K562 (cell line): ENCODE results near the gene YKT6. TPM values are rescaled to one million over a fixed set of nuclear protein-coding genes. Genes with fewer than 3 reads are reported as not detected.

Source experiments
- CBX5 ChIP-seq: IDR thresholded peaks from 2 replicates; pipeline ENCODE4 v1.6.1; 2014; ENCODE audit warnings: low read depth, borderline replicate concordance
- CLOCK ChIP-seq: fragments of 250-450 bp; sonication (Bioruptor Pico); IDR thresholded peaks from 2 replicates; pipeline ENCODE4 v1.4.0; 2020; ENCODE audit warnings: mild to moderate bottlenecking, moderate library complexity, borderline replicate concordance
- DACH1 ChIP-seq: fragments of 450-650 bp; IDR thresholded peaks from 2 replicates; pipeline ENCODE4 v1.6.1; 2018; ENCODE audit not compliant: partially characterized antibody
- EP400 ChIP-seq: fragments of 450-650 bp; IDR thresholded peaks from 2 replicates; pipeline ENCODE4 v1.6.1; 2017; ENCODE audit warnings: antibody characterized with exemption, mild to moderate bottlenecking, moderate library complexity
- GATAD2B ChIP-seq: fragments of 450-650 bp; IDR thresholded peaks from 2 replicates; pipeline ENCODE4 v1.6.1; 2017; ENCODE audit warnings: mild to moderate bottlenecking, borderline replicate concordance
- GTF2F1 ChIP-seq: IDR thresholded peaks from 2 replicates; pipeline ENCODE4 v1.6.1; 2011; ENCODE audit warnings: low read depth, low read length, improper control_type of control experiment
- HDAC1 ChIP-seq, 2 experiments: fragments of 450-650 bp; IDR thresholded peaks; 2 replicates each; pipeline ENCODE4 v1.6.1; 2016 to 2017; ENCODE audit warnings: inconsistent platforms in 1 of 2, mild to moderate bottlenecking in 1 of 2, moderate library complexity in 1 of 2
- HEY1 ChIP-seq: fragments of 250-450 bp; sonication (Bioruptor Pico); IDR thresholded peaks from 2 replicates; pipeline ENCODE4 v1.5.0; 2020; ENCODE audit warnings: mild to moderate bottlenecking, moderate library complexity, borderline replicate concordance
- HMGXB4 ChIP-seq: sonication (generic); formaldehyde crosslinking; IDR thresholded peaks from 2 replicates; pipeline ENCODE4 v1.8.1; 2023; ENCODE audit warnings: mild to moderate bottlenecking, missing genetic modification reagents
- KDM5B ChIP-seq: fragments of 200-600 bp; sonication (generic); IDR thresholded peaks from 2 replicates; pipeline ENCODE4 v1.6.1; 2012; ENCODE audit warnings: low read depth, mild to moderate bottlenecking, moderate library complexity, low read length, control low read depth, inconsistent platforms; ENCODE audit not compliant: insufficient replicate concordance
- MNT ChIP-seq, 2 experiments: fragments of 450-650 bp; conservative IDR thresholded peaks; 2 replicates each; pipeline ENCODE4 v1.6.1; 2017; ENCODE audit warnings: mild to moderate bottlenecking in 2 of 2, moderate library complexity in 2 of 2
- MTA2 ChIP-seq: fragments of 450-650 bp; IDR thresholded peaks from 2 replicates; pipeline ENCODE4 v1.6.1; 2016; ENCODE audit warnings: low read depth
- NCOA1 ChIP-seq: fragments of 450-650 bp; IDR thresholded peaks from 2 replicates; pipeline ENCODE4 v1.6.1; 2016; ENCODE audit warnings: low read depth
- NFIC ChIP-seq: fragments of 450-650 bp; IDR thresholded peaks from 2 replicates; pipeline ENCODE4 v1.6.1; 2017; ENCODE audit warnings: mild to moderate bottlenecking, inconsistent platforms
- SMAD2 ChIP-seq: fragments of 150-350 bp; IDR thresholded peaks from 2 replicates; pipeline ENCODE4 v1.6.1; 2014; ENCODE audit warnings: low read depth, mild to moderate bottlenecking, low read length
- SMARCA5 ChIP-seq: fragments of 450-650 bp; IDR thresholded peaks from 2 replicates; pipeline ENCODE4 v1.6.1; 2016
- SUPT5H ChIP-seq: fragments of 450-650 bp; IDR thresholded peaks from 2 replicates; pipeline ENCODE4 v1.6.1; 2016
- ZFPM2 ChIP-seq: fragments of 250-450 bp; sonication (Bioruptor Pico); IDR thresholded peaks from 2 replicates; pipeline ENCODE4 v1.5.1; 2022; ENCODE audit warnings: mild to moderate bottlenecking
- ZNF518B ChIP-seq: fragments of 250-450 bp; sonication (Bioruptor Pico); IDR thresholded peaks from 2 replicates; pipeline ENCODE4 v1.5.0; 2021; ENCODE audit warnings: mild to moderate bottlenecking, moderate library complexity
- ZNF75A ChIP-seq: fragments of 450-650 bp; formaldehyde crosslinking; IDR thresholded peaks from 2 replicates; pipeline ENCODE4 v1.4.0; 2020; ENCODE audit warnings: mild to moderate bottlenecking
- polyA plus RNA-seq, 8 experiments: library from polyadenylated mRNA; depleted of rRNA in 4 of 8; stranded (reverse) in 5 of 8; unstranded in 3 of 8; fragments of >200 nt; fragmentation: Nextera tagmentation in 2 of 8; fragmentation: Illumina TruSeq in 1 of 8; extraction: Ambion mirVana in 2 of 8; extraction: Trizol in 1 of 8; gene quantifications; 2 replicates each; pipeline versions ENCODE4 v1.2.1 to v1.2.3, GENCODE V29; 2011 to 2014; ENCODE audit warnings: inconsistent platforms in 1 of 8, missing spikeins in 1 of 8
- total RNA-seq, 7 experiments: library from RNA; depleted of rRNA in 6 of 7; stranded (reverse); fragments of >200 nt in 6 of 7; fragmentation: Illumina TruSeq in 2 of 7; extraction: Trizol in 2 of 7; gene quantifications; 2 replicates each; pipeline versions ENCODE4 v1.2.1 to v1.2.3, GENCODE V29; 2011 to 2021; ENCODE audit warnings: low replicate concordance in 1 of 7

Gene YKT6
- total and polyA plus RNA-seq, 9 of the 15 experiments (the other 6 are each of a cell fraction or from before 2014, with no cell fraction given): 1.6 to 90.6 (median 75.1) TPM

GRCh38 chr7:44200699-44201461 lies at the start of gene YKT6 (continued):
- TF ChIP-seq HEY1 (CRISPR knock-in tag) (no peak), MTA2 (peak; percentile 76), MNT (conservative IDR thresholded peaks at IDR 0.05) (peak; percentile 81 to 90), GATAD2B (peak; percentile 8; the same call in 1 of the 2 replicates), DACH1 (peak; percentile 17), EP400 (peak; percentile 89), HMGXB4 (CRISPR knock-in tag) (no peak), CLOCK (CRISPR knock-in tag) (no peak), SMAD2 (no peak), GTF2F1 (no peak), NFIC (peak; percentile 45; the same call in 1 of the 2 replicates), SMARCA5 (no peak), SUPT5H (peak; percentile 84), KDM5B (peak; percentile 93), ZFPM2 (no peak), NCOA1 (no peak), ZNF518B (CRISPR knock-in tag) (no peak), CBX5 (no peak), HDAC1 (IDR thresholded peaks at IDR 0.05) (peak; percentile 14 to 92; a peak in 2 of 4 replicates), ZNF75A (no peak)
